ENCODE data around the gene LYPD8. TPM values are rescaled to one million over a fixed set of nuclear protein-coding genes. Genes with fewer than 3 reads are reported as not detected.

The LYPD8 gene
- total and polyA plus RNA-seq, 2 experiments from 2014 or later: not detected

DNA sequence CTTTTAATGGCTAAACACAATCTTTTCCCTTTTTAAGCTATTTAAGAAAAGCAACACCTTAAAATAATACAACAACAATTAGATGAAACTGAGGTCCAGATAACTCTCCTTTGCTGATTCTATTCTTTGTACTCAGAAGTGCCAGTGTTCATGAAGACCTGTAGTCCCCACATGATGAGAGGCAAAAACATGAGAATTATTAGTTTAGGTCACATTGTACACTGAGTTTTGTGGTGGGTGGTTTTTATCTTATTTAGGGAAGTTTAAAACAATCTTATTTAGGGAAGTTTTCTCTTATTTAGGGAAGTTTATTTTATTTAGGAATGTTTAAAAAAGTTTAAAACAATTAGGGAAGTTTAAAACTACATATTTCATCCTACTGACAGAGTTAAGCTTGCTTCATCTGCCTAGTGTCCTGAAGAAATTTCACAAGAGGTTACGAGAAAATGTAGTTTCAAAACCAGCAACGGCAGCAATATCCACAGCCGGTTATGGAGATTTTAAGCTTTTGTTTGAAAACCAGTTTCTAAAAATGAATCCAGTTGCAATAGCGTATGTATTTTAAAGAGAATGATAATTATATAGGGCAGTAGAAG lies 45.2 kb downstream of the LYPD8 start:
- Histone ChIP-seq H3K9me2 (ENCODE audit: insufficient read depth) (no peaks in the 10 kb centered on the region), H3K4me2 (no peak overlapping the region), H3K27me3 (ENCODE audit: insufficient read depth) (no peaks in the 10 kb centered on the region), H2AFZ (no peak overlapping the region), H3F3A (replicated peaks; ENCODE audit: low read depth) (no peaks in the 10 kb centered on the region), H4K20me1 (replicated peaks; ENCODE audit: insufficient read depth) (no peaks in the 10 kb centered on the region), H3K4me1 (ENCODE audit: insufficient read depth) (no peaks in the 10 kb centered on the region), H3K27ac (ENCODE audit: low read depth) (no peak overlapping the region), H3K36me3 (ENCODE audit: insufficient read depth) (0 out of 2 replicates have a peak, but pooled peaks cover 5% of the 10 kb centered on the region), H3K4me3 (no peak overlapping the region), H3K79me2 (replicated peaks; ENCODE audit: insufficient read depth) (no peaks in the 10 kb centered on the region)
- ATAC-seq (no peak), DNase-seq (ENCODE audit: low spot score) (no peak)
- no peak overlapping the region for H3K4me3 Mint-ChIP-seq
- no peak overlapping the region for H3K27ac Mint-ChIP-seq
- H3K4me1 Mint-ChIP-seq: no peaks in the 10 kb centered on the region
- TF ChIP-seq, protein P1, sequence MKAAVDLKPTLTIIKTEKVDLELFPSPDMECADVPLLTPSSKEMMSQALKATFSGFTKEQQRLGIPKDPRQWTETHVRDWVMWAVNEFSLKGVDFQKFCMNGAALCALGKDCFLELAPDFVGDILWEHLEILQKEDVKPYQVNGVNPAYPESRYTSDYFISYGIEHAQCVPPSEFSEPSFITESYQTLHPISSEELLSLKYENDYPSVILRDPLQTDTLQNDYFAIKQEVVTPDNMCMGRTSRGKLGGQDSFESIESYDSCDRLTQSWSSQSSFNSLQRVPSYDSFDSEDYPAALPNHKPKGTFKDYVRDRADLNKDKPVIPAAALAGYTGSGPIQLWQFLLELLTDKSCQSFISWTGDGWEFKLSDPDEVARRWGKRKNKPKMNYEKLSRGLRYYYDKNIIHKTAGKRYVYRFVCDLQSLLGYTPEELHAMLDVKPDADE (IDR thresholded peaks at IDR 0.05): no peak
- TF ChIP-seq ZNF114 (CRISPR knock-in tag; IDR thresholded peaks at IDR 0.05) (no peak), CREB1 (CRISPR knock-in tag; IDR thresholded peaks at IDR 0.05; ENCODE audit: low read depth) (no peak), EZH2phosphoT487 (IDR thresholded peaks at IDR 0.05; ENCODE audit: unreplicated experiment) (no peak), STAT1 (IDR thresholded peaks at IDR 0.05; ENCODE audit: unreplicated experiment) (no peak), NANOG (IDR thresholded peaks at IDR 0.05; ENCODE audit: borderline replicate concordance) (no peak), ZNF331 (CRISPR knock-in tag; IDR thresholded peaks at IDR 0.05; ENCODE audit: low read depth) (no peak), POLR2AphosphoS5 (IDR thresholded peaks at IDR 0.05; ENCODE audit: low read depth) (no peak), EZH2 (IDR thresholded peaks at IDR 0.05; ENCODE audit: low read depth, unreplicated experiment) (no peak), JUNB (IDR thresholded peaks at IDR 0.05; ENCODE audit: unreplicated experiment) (no peak)
- TF ChIP-seq, protein P2, sequence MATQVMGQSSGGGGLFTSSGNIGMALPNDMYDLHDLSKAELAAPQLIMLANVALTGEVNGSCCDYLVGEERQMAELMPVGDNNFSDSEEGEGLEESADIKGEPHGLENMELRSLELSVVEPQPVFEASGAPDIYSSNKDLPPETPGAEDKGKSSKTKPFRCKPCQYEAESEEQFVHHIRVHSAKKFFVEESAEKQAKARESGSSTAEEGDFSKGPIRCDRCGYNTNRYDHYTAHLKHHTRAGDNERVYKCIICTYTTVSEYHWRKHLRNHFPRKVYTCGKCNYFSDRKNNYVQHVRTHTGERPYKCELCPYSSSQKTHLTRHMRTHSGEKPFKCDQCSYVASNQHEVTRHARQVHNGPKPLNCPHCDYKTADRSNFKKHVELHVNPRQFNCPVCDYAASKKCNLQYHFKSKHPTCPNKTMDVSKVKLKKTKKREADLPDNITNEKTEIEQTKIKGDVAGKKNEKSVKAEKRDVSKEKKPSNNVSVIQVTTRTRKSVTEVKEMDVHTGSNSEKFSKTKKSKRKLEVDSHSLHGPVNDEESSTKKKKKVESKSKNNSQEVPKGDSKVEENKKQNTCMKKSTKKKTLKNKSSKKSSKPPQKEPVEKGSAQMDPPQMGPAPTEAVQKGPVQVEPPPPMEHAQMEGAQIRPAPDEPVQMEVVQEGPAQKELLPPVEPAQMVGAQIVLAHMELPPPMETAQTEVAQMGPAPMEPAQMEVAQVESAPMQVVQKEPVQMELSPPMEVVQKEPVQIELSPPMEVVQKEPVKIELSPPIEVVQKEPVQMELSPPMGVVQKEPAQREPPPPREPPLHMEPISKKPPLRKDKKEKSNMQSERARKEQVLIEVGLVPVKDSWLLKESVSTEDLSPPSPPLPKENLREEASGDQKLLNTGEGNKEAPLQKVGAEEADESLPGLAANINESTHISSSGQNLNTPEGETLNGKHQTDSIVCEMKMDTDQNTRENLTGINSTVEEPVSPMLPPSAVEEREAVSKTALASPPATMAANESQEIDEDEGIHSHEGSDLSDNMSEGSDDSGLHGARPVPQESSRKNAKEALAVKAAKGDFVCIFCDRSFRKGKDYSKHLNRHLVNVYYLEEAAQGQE (IDR thresholded peaks at IDR 0.05; ENCODE audit: unreplicated experiment): no peak
- TF ChIP-seq, protein P3, sequence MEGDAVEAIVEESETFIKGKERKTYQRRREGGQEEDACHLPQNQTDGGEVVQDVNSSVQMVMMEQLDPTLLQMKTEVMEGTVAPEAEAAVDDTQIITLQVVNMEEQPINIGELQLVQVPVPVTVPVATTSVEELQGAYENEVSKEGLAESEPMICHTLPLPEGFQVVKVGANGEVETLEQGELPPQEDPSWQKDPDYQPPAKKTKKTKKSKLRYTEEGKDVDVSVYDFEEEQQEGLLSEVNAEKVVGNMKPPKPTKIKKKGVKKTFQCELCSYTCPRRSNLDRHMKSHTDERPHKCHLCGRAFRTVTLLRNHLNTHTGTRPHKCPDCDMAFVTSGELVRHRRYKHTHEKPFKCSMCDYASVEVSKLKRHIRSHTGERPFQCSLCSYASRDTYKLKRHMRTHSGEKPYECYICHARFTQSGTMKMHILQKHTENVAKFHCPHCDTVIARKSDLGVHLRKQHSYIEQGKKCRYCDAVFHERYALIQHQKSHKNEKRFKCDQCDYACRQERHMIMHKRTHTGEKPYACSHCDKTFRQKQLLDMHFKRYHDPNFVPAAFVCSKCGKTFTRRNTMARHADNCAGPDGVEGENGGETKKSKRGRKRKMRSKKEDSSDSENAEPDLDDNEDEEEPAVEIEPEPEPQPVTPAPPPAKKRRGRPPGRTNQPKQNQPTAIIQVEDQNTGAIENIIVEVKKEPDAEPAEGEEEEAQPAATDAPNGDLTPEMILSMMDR (conservative IDR thresholded peaks at IDR 0.05; ENCODE audit: low read depth in 2 of 2): no peak
- TF ChIP-seq, protein P4, sequence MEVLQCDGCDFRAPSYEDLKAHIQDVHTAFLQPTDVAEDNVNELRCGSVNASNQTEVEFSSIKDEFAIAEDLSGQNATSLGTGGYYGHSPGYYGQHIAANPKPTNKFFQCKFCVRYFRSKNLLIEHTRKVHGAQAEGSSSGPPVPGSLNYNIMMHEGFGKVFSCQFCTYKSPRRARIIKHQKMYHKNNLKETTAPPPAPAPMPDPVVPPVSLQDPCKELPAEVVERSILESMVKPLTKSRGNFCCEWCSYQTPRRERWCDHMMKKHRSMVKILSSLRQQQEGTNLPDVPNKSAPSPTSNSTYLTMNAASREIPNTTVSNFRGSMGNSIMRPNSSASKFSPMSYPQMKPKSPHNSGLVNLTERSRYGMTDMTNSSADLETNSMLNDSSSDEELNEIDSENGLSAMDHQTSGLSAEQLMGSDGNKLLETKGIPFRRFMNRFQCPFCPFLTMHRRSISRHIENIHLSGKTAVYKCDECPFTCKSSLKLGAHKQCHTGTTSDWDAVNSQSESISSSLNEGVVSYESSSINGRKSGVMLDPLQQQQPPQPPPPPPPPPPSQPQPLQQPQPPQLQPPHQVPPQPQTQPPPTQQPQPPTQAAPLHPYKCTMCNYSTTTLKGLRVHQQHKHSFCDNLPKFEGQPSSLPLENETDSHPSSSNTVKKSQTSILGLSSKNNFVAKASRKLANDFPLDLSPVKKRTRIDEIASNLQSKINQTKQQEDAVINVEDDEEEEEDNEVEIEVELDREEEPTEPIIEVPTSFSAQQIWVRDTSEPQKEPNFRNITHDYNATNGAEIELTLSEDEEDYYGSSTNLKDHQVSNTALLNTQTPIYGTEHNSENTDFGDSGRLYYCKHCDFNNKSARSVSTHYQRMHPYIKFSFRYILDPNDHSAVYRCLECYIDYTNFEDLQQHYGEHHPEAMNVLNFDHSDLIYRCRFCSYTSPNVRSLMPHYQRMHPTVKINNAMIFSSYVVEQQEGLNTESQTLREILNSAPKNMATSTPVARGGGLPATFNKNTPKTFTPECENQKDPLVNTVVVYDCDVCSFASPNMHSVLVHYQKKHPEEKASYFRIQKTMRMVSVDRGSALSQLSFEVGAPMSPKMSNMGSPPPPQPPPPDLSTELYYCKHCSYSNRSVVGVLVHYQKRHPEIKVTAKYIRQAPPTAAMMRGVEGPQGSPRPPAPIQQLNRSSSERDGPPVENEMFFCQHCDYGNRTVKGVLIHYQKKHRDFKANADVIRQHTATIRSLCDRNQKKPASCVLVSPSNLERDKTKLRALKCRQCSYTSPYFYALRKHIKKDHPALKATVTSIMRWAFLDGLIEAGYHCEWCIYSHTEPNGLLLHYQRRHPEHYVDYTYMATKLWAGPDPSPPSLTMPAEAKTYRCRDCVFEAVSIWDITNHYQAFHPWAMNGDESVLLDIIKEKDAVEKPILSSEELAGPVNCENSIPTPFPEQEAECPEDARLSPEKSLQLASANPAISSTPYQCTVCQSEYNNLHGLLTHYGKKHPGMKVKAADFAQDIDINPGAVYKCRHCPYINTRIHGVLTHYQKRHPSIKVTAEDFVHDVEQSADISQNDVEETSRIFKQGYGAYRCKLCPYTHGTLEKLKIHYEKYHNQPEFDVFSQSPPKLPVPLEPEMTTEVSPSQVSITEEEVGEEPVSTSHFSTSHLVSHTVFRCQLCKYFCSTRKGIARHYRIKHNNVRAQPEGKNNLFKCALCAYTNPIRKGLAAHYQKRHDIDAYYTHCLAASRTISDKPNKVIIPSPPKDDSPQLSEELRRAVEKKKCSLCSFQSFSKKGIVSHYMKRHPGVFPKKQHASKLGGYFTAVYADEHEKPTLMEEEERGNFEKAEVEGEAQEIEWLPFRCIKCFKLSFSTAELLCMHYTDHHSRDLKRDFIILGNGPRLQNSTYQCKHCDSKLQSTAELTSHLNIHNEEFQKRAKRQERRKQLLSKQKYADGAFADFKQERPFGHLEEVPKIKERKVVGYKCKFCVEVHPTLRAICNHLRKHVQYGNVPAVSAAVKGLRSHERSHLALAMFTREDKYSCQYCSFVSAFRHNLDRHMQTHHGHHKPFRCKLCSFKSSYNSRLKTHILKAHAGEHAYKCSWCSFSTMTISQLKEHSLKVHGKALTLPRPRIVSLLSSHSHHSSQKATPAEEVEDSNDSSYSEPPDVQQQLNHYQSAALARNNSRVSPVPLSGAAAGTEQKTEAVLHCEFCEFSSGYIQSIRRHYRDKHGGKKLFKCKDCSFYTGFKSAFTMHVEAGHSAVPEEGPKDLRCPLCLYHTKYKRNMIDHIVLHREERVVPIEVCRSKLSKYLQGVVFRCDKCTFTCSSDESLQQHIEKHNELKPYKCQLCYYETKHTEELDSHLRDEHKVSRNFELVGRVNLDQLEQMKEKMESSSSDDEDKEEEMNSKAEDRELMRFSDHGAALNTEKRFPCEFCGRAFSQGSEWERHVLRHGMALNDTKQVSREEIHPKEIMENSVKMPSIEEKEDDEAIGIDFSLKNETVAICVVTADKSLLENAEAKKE (CRISPR knock-in tag; IDR thresholded peaks at IDR 0.05): no peak
- no peaks in the 10 kb centered on the region; the same call in 1 of the 3 replicates for H3K9me3 Mint-ChIP-seq
- H3K27me3 Mint-ChIP-seq (ENCODE audit: insufficient read depth, low read depth, poor library complexity): peaks cover 1% of the 10 kb centered on the region
- H3K36me3 Mint-ChIP-seq (ENCODE audit: low read depth): peaks cover 22% of the 10 kb centered on the region; the same call in 2 of the 3 replicates
